LNCaP clone FGC (cell line): ENCODE measurements around the gene TBX1.

Source experiments
- DNase-seq: peaks from one replicate; pipeline ENCODE4 v3.0.0-alpha.2; 2011; ENCODE audit warnings: low read depth
- H3K4me3 ChIP-seq: 2 replicates; pipeline ENCODE4 v1.5.1; 2011; ENCODE audit warnings: mild to moderate bottlenecking, low read depth, low read length, control low read depth
- CTCF ChIP-seq: IDR thresholded peaks from 2 replicates; pipeline ENCODE4 v1.5.1; 2012; ENCODE audit warnings: mild to moderate bottlenecking; ENCODE audit not compliant: control insufficient read depth, insufficient read depth; ENCODE audit errors: extremely low read depth

TBX1 gene

GRCh38 chr22:19809741-19810140 is 49.2 kb downstream of the TBX1 start:
- TF ChIP-seq CTCF = no peak
- no peak overlapping the region for H3K4me3 ChIP-seq
- DNase-seq = no peak

GRCh38 chr22:19810381-19811201 is 50.0 kb downstream of the TBX1 start:
- no peak for DNase-seq
- H3K4me3 ChIP-seq = no peak overlapping the region
- no peak for TF ChIP-seq CTCF

GRCh38 chr22:19811211-19811621 is 50.6 kb downstream of the TBX1 start:
- DNase-seq = no peak
- H3K4me3 ChIP-seq = no peak overlapping the region
- TF ChIP-seq CTCF = no peak

GRCh38 chr22:19811811-19812771 is 51.5 kb downstream of the TBX1 start:
- TF ChIP-seq CTCF = no peak

GRCh38 chr22:19812910-19813309 is 52.3 kb downstream of the TBX1 start:
- no peak for TF ChIP-seq CTCF
- no peak for DNase-seq
- no peak overlapping the region for H3K4me3 ChIP-seq

More at GRCh38 chr22:19811811-19812771, 51.5 kb downstream of the TBX1 start:
- no peak for DNase-seq
- no peak overlapping the region for H3K4me3 ChIP-seq

GRCh38 chr22:19814428-19814827 is 53.9 kb downstream of the TBX1 start:
- DNase-seq = no peak
- no peak overlapping the region for H3K4me3 ChIP-seq
- no peak for TF ChIP-seq CTCF
